Uterus (tissue), 4 donors: ENCODE results near the gene TUSC2. TPM values are rescaled to one million over a fixed set of nuclear protein-coding genes. Genes with fewer than 3 reads are reported as not detected.

Experiments used
- DNase-seq, 2 donors: peaks; one replicate each; pipeline ENCODE4 v3.0.0-alpha.2; 2019 to 2020
- H3K27ac ChIP-seq, 2 donors: fragments of 200-600 bp; sonication (generic); 1 replicate in 1 of 2; 2 replicates in 1 of 2; pipeline ENCODE4 v1.5.1; 2016 to 2018
- H3K27me3 ChIP-seq, 2 donors: fragments of 200-600 bp; sonication (generic); one replicate each; pipeline ENCODE4 v1.5.1; 2018 to 2019; ENCODE audit warnings: control low read depth in 1 of 2
- H3K36me3 ChIP-seq, 2 donors: fragments of 200-600 bp; sonication (generic); one replicate each; pipeline ENCODE4 v1.5.1; 2019; ENCODE audit warnings: control low read depth in 1 of 2
- H3K4me1 ChIP-seq, 2 donors: fragments of 200-600 bp; sonication (generic); one replicate each; pipeline ENCODE4 v1.5.1; 2018 to 2019; ENCODE audit warnings: control low read depth in 1 of 2
- H3K4me3 ChIP-seq, 2 donors: fragments of 200-600 bp; sonication (generic); 1 replicate in 1 of 2; 2 replicates in 1 of 2; pipeline ENCODE4 v1.5.1; 2018 to 2019; ENCODE audit warnings: mild to moderate bottlenecking in 1 of 2
- H3K9me3 ChIP-seq, 2 donors: fragments of 200-600 bp; sonication (generic); one replicate each; pipeline ENCODE4 v1.5.1; 2019; ENCODE audit warnings: control low read depth in 1 of 2
- CTCF ChIP-seq, 4 experiments: fragments of 200-600 bp in 2 of 4; fragments of 450-650 bp in 2 of 4; sonication (generic) in 2 of 4; IDR thresholded peaks; one replicate each; pipeline ENCODE4 v1.5.1; 2016 to 2019; ENCODE audit warnings: antibody characterized with exemption in 4 of 4, mild to moderate bottlenecking in 2 of 4, moderate library complexity in 1 of 4
- POLR2A ChIP-seq, 2 donors: fragments of 450-650 bp; IDR thresholded peaks; one replicate each; pipeline ENCODE4 v1.6.1; 2016; ENCODE audit warnings: antibody characterized with exemption in 2 of 2, mild to moderate bottlenecking in 1 of 2, moderate library complexity in 1 of 2
- intact Hi-C: fragments of 100-400 bp; cut with DNase I; formaldehyde crosslinking; loops from one replicate; pipeline ENCODE4 v1.15.1; 2023; ENCODE audit warnings: low total_unique reads
- total RNA-seq, 4 donors: library from RNA; depleted of rRNA in 3 of 4; stranded (reverse); fragments of >200 nt in 3 of 4; gene quantifications; one replicate each; pipeline versions ENCODE4 v1.1.0 to v1.2.4, GENCODE V29; 2014 to 2023
- donor health status: DM: yes; HTN: yes; CAD: no.

TUSC2 gene
- 10 to 100 TPM in 3 of 4 donors, 1 to 10 TPM in 1; 9.0 to 25.1 (median 21.3) TPM for total RNA-seq

GRCh38 chr3:50327943-50328691 is at the start of gene TUSC2:
TUSC2 (minus strand) TSS chr3:50328223; CDS start chr3:50328099, 124 bp downstream.
- Histone ChIP-seq H3K4me3 (peak within 1 kb of the TSS; percentile 70 to 72), H3K36me3 (no peaks in the 10 kb centered on the region), H3K9me3 (no peaks in the 10 kb centered on the region), H3K27ac (peak within 1 kb of the TSS; percentile 61 to 79), H3K4me1 (peaks cover 0 to 8% of the 10 kb centered on the region in 2 donors), H3K27me3 (no peaks in the 10 kb centered on the region)
- DNase-seq = peak; percentile 96 to 97
- TF ChIP-seq CTCF (IDR thresholded peaks at IDR 0.05) = peak in 1 of 4 experiments; percentile 5
- peak; percentile 45 to 75 for TF ChIP-seq POLR2A (IDR thresholded peaks at IDR 0.05)
- intact Hi-C loops = no loop called here

GRCh38 chr3:50375258-50375931 is 47.4 kb upstream of the TUSC2 start:
- intact Hi-C loops = loop anchor here (10.0 kb wide), 1 partner anchor 169 kb away; no protein-coding TSS in a partner anchor
- Histone ChIP-seq H3K27me3 (no peaks in the 10 kb centered on the region), H3K9me3 (no peaks in the 10 kb centered on the region), H3K4me3 (no peak overlapping the region), H3K4me1 (no peaks in the 10 kb centered on the region), H3K36me3 (no peaks in the 10 kb centered on the region), H3K27ac (no peak overlapping the region)
- TF ChIP-seq CTCF (IDR thresholded peaks at IDR 0.05) = no peak
- no peak for TF ChIP-seq POLR2A (IDR thresholded peaks at IDR 0.05)
- DNase-seq = no peak

GRCh38 chr3:50374363-50375257 is 46.6 kb upstream of the TUSC2 start:
- H3K27me3 ChIP-seq = no peaks in the 10 kb centered on the region

More at GRCh38 chr3:50374363-50375257, 46.6 kb upstream of the TUSC2 start:
- no peak overlapping the region for H3K27ac ChIP-seq
- no peaks in the 10 kb centered on the region for H3K4me1 ChIP-seq
- DNase-seq = no peak
- intact Hi-C loops = loop anchor here (10.0 kb wide), 1 partner anchor 170 kb away; no protein-coding TSS in a partner anchor
- H3K4me3 ChIP-seq = no peak overlapping the region
- H3K9me3 ChIP-seq = no peaks in the 10 kb centered on the region
- no peaks in the 10 kb centered on the region for H3K36me3 ChIP-seq
- TF ChIP-seq CTCF (IDR thresholded peaks at IDR 0.05) (no peak), POLR2A (IDR thresholded peaks at IDR 0.05) (no peak)
